Parathyroid adenoma (tissue), 2 donors: Measurements from ENCODE around the gene JADE2.

Source experiments
- H2AFZ ChIP-seq: fragments of 300-600 bp; sonication (generic); one replicate; pipeline ENCODE4 v1.7.0; 2017; ENCODE audit warnings: antibody characterized with exemption, mild to moderate bottlenecking
- H3K27ac ChIP-seq: fragments of 300-600 bp; sonication (generic); one replicate; pipeline ENCODE4 v1.7.0; 2017
- H3K27me3 ChIP-seq: fragments of 300-600 bp; sonication (generic); one replicate; pipeline ENCODE4 v1.7.0; 2017; ENCODE audit warnings: low read length; ENCODE audit not compliant: control insufficient read depth, insufficient read depth
- H3K36me3 ChIP-seq: fragments of 300-600 bp; sonication (generic); one replicate; pipeline ENCODE4 v1.7.0; 2017; ENCODE audit warnings: low read length; ENCODE audit not compliant: control insufficient read depth, insufficient read depth
- H3K4me1 ChIP-seq: fragments of 300-600 bp; sonication (generic); one replicate; pipeline ENCODE4 v1.7.0; 2017; ENCODE audit warnings: control low read depth
- H3K4me2 ChIP-seq: fragments of 300-600 bp; sonication (generic); one replicate; pipeline ENCODE4 v1.7.0; 2017; ENCODE audit warnings: low read length
- H3K4me3 ChIP-seq: fragments of 300-600 bp; sonication (generic); one replicate; pipeline ENCODE4 v1.7.0; 2017; ENCODE audit warnings: low read depth, low read length
- H3K79me2 ChIP-seq: fragments of 300-600 bp; sonication (generic); one replicate; pipeline ENCODE4 v1.7.0; 2017; ENCODE audit warnings: control low read depth
- H3K9ac ChIP-seq: fragments of 300-600 bp; sonication (generic); one replicate; pipeline ENCODE4 v1.7.0; 2017; ENCODE audit warnings: mild to moderate bottlenecking
- H3K9me3 ChIP-seq: fragments of 300-600 bp; sonication (generic); one replicate; pipeline ENCODE4 v1.7.0; 2017; ENCODE audit warnings: low read length; ENCODE audit not compliant: control insufficient read depth
- CTCF ChIP-seq: fragments of 300-600 bp; sonication (generic); IDR thresholded peaks from one replicate; pipeline ENCODE4 v1.7.0; 2017; ENCODE audit warnings: antibody characterized with exemption, mild to moderate bottlenecking
- donor health status: primary hyperparathyroidism.

The JADE2 gene

GRCh38 chr5:134545070-134545868 is 19.8 kb downstream of the JADE2 start:
- H3K4me1 ChIP-seq, result peaks cover 5% of the 10 kb centered on the region
- no peak overlapping the region for H3K4me2 ChIP-seq
- H3K4me3 ChIP-seq, result no peak overlapping the region
- TF ChIP-seq CTCF, result no peak
- no peak overlapping the region for H3K27ac ChIP-seq
- H2AFZ ChIP-seq, result no peak overlapping the region
- no peaks in the 10 kb centered on the region for H3K9me3 ChIP-seq
- no peaks in the 10 kb centered on the region for H3K36me3 ChIP-seq
- no peak overlapping the region for H3K9ac ChIP-seq
- peaks cover 80% of the 10 kb centered on the region for H3K79me2 ChIP-seq
- H3K27me3 ChIP-seq, result no peaks in the 10 kb centered on the region

- Histone ChIP-seq H3K27ac (no peak overlapping the region), H3K4me1 (peaks cover 13% of the 10 kb centered on the region), H3K27me3 (no peaks in the 10 kb centered on the region), H3K4me2 (no peak overlapping the region), H3K4me3 (no peak overlapping the region), H3K79me2 (peaks cover 69% of the 10 kb centered on the region), H3K9me3 (no peaks in the 10 kb centered on the region), H3K36me3 (no peaks in the 10 kb centered on the region), H2AFZ (no peak overlapping the region), H3K9ac (no peak overlapping the region)
- TF ChIP-seq CTCF, result no peak
Measured at GRCh38 chr5:134547066-134547465, 21.6 kb downstream of the JADE2 start.

GRCh38 chr5:134547579-134547978 is 22.1 kb downstream of the JADE2 start:
- H3K4me1 ChIP-seq, result peaks cover 17% of the 10 kb centered on the region

GRCh38 chr5:134547999-134548658 is 22.7 kb downstream of the JADE2 start:
- Histone ChIP-seq H3K4me2 (no peak overlapping the region), H3K9ac (no peak overlapping the region), H3K79me2 (peaks cover 60% of the 10 kb centered on the region), H3K9me3 (no peaks in the 10 kb centered on the region), H3K27ac (no peak overlapping the region), H3K27me3 (no peaks in the 10 kb centered on the region), H3K4me3 (no peak overlapping the region), H3K36me3 (no peaks in the 10 kb centered on the region), H2AFZ (no peak overlapping the region), H3K4me1 (peaks cover 17% of the 10 kb centered on the region)
- no peak for TF ChIP-seq CTCF

More at GRCh38 chr5:134547579-134547978, 22.1 kb downstream of the JADE2 start:
- Histone ChIP-seq H3K27ac (no peak overlapping the region), H3K9me3 (no peaks in the 10 kb centered on the region), H3K4me3 (no peak overlapping the region), H3K36me3 (no peaks in the 10 kb centered on the region), H3K27me3 (no peaks in the 10 kb centered on the region), H3K9ac (no peak overlapping the region), H3K79me2 (peaks cover 65% of the 10 kb centered on the region), H3K4me2 (no peak overlapping the region), H2AFZ (no peak overlapping the region)
- no peak for TF ChIP-seq CTCF
